Liver (tissue), 9 donors: ENCODE results near the gene TBC1D9B. TPM values are rescaled to one million over a fixed set of nuclear protein-coding genes. Genes with fewer than 3 reads are reported as not detected.
A peak's percentile ranks its signal among the peaks of the same experiment; 100 is the strongest.

Source experiments
- DNase-seq: peaks from one replicate; pipeline ENCODE4 v3.0.0-alpha.2; 2017; ENCODE audit warnings: low spot score
- H3K27ac ChIP-seq, 2 donors: one replicate each; pipeline ENCODE4 v1.7.0; 2013; ENCODE audit warnings: inconsistent platforms in 2 of 2, low read length in 2 of 2, control low read depth in 1 of 2, low read depth in 1 of 2, mild to moderate bottlenecking in 1 of 2
- H3K27me3 ChIP-seq, 4 donors: one replicate each; pipeline versions ENCODE4 v1.6.1 to v1.7.0; 2013; ENCODE audit warnings: low read length in 3 of 4, inconsistent platforms in 1 of 4, mild to moderate bottlenecking in 1 of 4, moderate library complexity in 1 of 4; ENCODE audit not compliant: control insufficient read depth in 4 of 4, insufficient read depth in 4 of 4
- H3K36me3 ChIP-seq, 4 donors: one replicate each; pipeline versions ENCODE4 v1.6.1 to v1.7.0; 2013; ENCODE audit warnings: low read length in 3 of 4, mild to moderate bottlenecking in 3 of 4, low read depth in 1 of 4, moderate library complexity in 1 of 4; ENCODE audit not compliant: control insufficient read depth in 4 of 4, insufficient read depth in 3 of 4
- H3K4me1 ChIP-seq, 4 donors: one replicate each; pipeline versions ENCODE4 v1.6.1 to v1.7.0; 2013; ENCODE audit warnings: low read length in 3 of 4, mild to moderate bottlenecking in 3 of 4, moderate library complexity in 1 of 4; ENCODE audit not compliant: control insufficient read depth in 4 of 4, insufficient read depth in 4 of 4
- H3K4me3 ChIP-seq, 3 donors: one replicate each; pipeline versions ENCODE4 v1.6.1 to v1.7.0; 2013; ENCODE audit warnings: low read length in 3 of 3, control low read depth in 1 of 3, low read depth in 1 of 3, mild to moderate bottlenecking in 1 of 3
- H3K9ac ChIP-seq, 2 donors: one replicate each; pipeline ENCODE4 v1.7.0; 2013; ENCODE audit warnings: low read length in 2 of 2, mild to moderate bottlenecking in 2 of 2, moderate library complexity in 2 of 2, control low read depth in 1 of 2, low read depth in 1 of 2
- H3K9me3 ChIP-seq, 4 donors: one replicate each; pipeline versions ENCODE4 v1.6.1 to v1.7.0; 2013; ENCODE audit warnings: low read length in 3 of 4; ENCODE audit not compliant: control insufficient read depth in 4 of 4
- ATF3 ChIP-seq: IDR thresholded peaks from 2 replicates; pipeline ENCODE4 v1.6.1; 2016; ENCODE audit warnings: antibody characterized with exemption
- CTCF ChIP-seq: fragments of 150-350 bp; IDR thresholded peaks from 2 replicates; pipeline ENCODE4 v1.5.1; 2017; ENCODE audit warnings: improper control_type of control experiment, low read depth, low read length; ENCODE audit not compliant: missing input control
- FOXA1 ChIP-seq: IDR thresholded peaks from 2 replicates; pipeline ENCODE4 v1.6.1; 2016; ENCODE audit warnings: antibody characterized with exemption
- FOXA2 ChIP-seq: IDR thresholded peaks from 2 replicates; pipeline ENCODE4 v1.6.1; 2016; ENCODE audit warnings: antibody characterized with exemption
- HNF4A ChIP-seq, 2 donors: conservative IDR thresholded peaks; 2 replicates each; pipeline ENCODE4 v1.6.1; 2016; ENCODE audit warnings: antibody characterized with exemption in 2 of 2, mild to moderate bottlenecking in 2 of 2
- HNF4G ChIP-seq: IDR thresholded peaks from 2 replicates; pipeline ENCODE4 v1.6.1; 2016; ENCODE audit warnings: antibody characterized with exemption
- JUND ChIP-seq, 2 donors: IDR thresholded peaks; 2 replicates each; pipeline ENCODE4 v1.6.1; 2016; ENCODE audit warnings: antibody characterized with exemption in 2 of 2
- MAX ChIP-seq: IDR thresholded peaks from 2 replicates; pipeline ENCODE4 v1.6.1; 2016; ENCODE audit warnings: antibody characterized with exemption
- RXRA ChIP-seq, 2 donors: IDR thresholded peaks; 2 replicates each; pipeline ENCODE4 v1.6.1; 2017 to 2018; ENCODE audit warnings: antibody characterized with exemption in 2 of 2, mild to moderate bottlenecking in 1 of 2
- SP1 ChIP-seq: IDR thresholded peaks from 2 replicates; pipeline ENCODE4 v1.6.1; 2018; ENCODE audit warnings: antibody characterized with exemption, mild to moderate bottlenecking
- TAF1 ChIP-seq: conservative IDR thresholded peaks from 2 replicates; pipeline ENCODE4 v1.6.1; 2016; ENCODE audit warnings: antibody characterized with exemption, mild to moderate bottlenecking
- YY1 ChIP-seq: IDR thresholded peaks from 2 replicates; pipeline ENCODE4 v1.6.1; 2016; ENCODE audit warnings: antibody characterized with exemption, mild to moderate bottlenecking
- WGBS: extraction: QIAGEN DNeasy Blood & Tissue Kit; methylation state at CpG from one replicate; pipeline ENCODE4 v1.1.7; 2013; 5-methylcytosine and 5-hydroxymethylcytosine counted together
- polyA plus RNA-seq, 2 donors: library from polyadenylated mRNA; stranded (reverse) in 1 of 2; unstranded in 1 of 2; fragments of 200-250 nt in 1 of 2; fragments of >200 nt in 1 of 2; fragmentation: Nextera tagmentation in 1 of 2; extraction: Ambion mirVana in 1 of 2; gene quantifications; one replicate each; pipeline versions ENCODE4 v1.2.1 to v1.2.3, GENCODE V29; 2013 to 2015
- total RNA-seq, 2 donors: library from RNA; depleted of rRNA; stranded (reverse); fragments of >200 nt; gene quantifications; one replicate each; pipeline ENCODE4 v1.2.3, GENCODE V29; 2014
- TF ChIP-seq, protein P1 (sequence below): IDR thresholded peaks from 2 replicates; pipeline ENCODE4 v1.6.1; 2016; ENCODE audit warnings: antibody characterized with exemption
- TF ChIP-seq, protein P2 (sequence below): IDR thresholded peaks from 2 replicates; pipeline ENCODE4 v1.6.1; 2016; ENCODE audit warnings: antibody characterized with exemption, mild to moderate bottlenecking
- donor health status: healthy.
- donor health status: healthy.
- donor health status: healthy.
- donor health status: healthy.
- donor health status: healthy.

The TBC1D9B gene
- total and polyA plus RNA-seq, 4 donors: 23.1 to 55.4 (median 38.7) TPM

DNA sequence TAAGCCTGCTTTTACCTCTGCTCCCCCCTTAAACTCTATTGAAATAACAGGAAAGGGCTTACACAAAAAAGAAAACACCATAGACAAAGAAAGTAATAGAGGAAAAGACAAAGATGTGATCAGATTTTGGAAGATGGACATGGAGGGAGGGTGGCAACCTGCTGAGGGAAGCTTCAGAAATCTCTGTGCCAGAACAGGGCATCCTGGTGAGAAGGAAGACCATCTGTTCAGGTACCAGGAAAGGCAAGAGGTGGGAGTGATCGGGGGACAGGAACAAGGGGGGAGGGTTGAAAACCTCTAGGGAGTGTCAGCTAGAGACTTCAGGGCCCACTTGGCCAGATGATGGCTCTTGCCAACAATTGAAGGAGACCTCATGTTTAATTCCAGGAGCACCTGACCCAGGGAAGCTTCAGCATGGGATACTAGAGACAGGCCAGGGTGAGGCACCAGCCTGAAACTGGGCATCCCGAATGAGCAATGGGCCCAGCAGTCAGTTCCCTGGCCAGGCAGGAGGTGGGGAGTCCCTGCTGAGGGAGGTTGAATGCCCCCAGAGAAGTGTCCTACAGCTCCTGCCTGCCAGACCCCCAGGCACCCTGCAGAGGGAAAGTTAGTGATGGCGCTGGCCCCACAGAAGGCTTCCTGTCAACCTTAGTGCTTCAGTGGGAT lies 78.8 kb downstream of the TBC1D9B start:
- H3K9me3 ChIP-seq: no peaks in the 10 kb centered on the region
- peaks cover 2 to 54% (median 42%) of the 10 kb centered on the region in 4 donors for H3K4me1 ChIP-seq
- no peak overlapping the region for H3K27ac ChIP-seq
- 94% methylated on average over 3 of the region's 3 CpGs for WGBS
- no peak overlapping the region for H3K9ac ChIP-seq
- H3K27me3 ChIP-seq: no peaks in the 10 kb centered on the region
- H3K4me3 ChIP-seq: no peak overlapping the region
- DNase-seq: no peak
- no peak for TF ChIP-seq JUND (IDR thresholded peaks at IDR 0.05)
- TF ChIP-seq, protein P1, sequence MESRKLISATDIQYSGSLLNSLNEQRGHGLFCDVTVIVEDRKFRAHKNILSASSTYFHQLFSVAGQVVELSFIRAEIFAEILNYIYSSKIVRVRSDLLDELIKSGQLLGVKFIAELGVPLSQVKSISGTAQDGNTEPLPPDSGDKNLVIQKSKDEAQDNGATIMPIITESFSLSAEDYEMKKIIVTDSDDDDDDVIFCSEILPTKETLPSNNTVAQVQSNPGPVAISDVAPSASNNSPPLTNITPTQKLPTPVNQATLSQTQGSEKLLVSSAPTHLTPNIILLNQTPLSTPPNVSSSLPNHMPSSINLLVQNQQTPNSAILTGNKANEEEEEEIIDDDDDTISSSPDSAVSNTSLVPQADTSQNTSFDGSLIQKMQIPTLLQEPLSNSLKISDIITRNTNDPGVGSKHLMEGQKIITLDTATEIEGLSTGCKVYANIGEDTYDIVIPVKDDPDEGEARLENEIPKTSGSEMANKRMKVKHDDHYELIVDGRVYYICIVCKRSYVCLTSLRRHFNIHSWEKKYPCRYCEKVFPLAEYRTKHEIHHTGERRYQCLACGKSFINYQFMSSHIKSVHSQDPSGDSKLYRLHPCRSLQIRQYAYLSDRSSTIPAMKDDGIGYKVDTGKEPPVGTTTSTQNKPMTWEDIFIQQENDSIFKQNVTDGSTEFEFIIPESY: no peak
- TF ChIP-seq HNF4A (conservative IDR thresholded peaks at IDR 0.05): no peak
- TF ChIP-seq FOXA1: no peak
- TF ChIP-seq YY1: no peak
- no peak for TF ChIP-seq SP1
- TF ChIP-seq HNF4G: no peak
- no peak for TF ChIP-seq RXRA (IDR thresholded peaks at IDR 0.05)
- no peak for TF ChIP-seq CTCF
- TF ChIP-seq FOXA2: no peak
- no peak for TF ChIP-seq ATF3
- TF ChIP-seq, protein P2, sequence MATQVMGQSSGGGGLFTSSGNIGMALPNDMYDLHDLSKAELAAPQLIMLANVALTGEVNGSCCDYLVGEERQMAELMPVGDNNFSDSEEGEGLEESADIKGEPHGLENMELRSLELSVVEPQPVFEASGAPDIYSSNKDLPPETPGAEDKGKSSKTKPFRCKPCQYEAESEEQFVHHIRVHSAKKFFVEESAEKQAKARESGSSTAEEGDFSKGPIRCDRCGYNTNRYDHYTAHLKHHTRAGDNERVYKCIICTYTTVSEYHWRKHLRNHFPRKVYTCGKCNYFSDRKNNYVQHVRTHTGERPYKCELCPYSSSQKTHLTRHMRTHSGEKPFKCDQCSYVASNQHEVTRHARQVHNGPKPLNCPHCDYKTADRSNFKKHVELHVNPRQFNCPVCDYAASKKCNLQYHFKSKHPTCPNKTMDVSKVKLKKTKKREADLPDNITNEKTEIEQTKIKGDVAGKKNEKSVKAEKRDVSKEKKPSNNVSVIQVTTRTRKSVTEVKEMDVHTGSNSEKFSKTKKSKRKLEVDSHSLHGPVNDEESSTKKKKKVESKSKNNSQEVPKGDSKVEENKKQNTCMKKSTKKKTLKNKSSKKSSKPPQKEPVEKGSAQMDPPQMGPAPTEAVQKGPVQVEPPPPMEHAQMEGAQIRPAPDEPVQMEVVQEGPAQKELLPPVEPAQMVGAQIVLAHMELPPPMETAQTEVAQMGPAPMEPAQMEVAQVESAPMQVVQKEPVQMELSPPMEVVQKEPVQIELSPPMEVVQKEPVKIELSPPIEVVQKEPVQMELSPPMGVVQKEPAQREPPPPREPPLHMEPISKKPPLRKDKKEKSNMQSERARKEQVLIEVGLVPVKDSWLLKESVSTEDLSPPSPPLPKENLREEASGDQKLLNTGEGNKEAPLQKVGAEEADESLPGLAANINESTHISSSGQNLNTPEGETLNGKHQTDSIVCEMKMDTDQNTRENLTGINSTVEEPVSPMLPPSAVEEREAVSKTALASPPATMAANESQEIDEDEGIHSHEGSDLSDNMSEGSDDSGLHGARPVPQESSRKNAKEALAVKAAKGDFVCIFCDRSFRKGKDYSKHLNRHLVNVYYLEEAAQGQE: no peak
- no peak for TF ChIP-seq MAX
- no peak for TF ChIP-seq TAF1
- H3K36me3 ChIP-seq: peaks cover 30 to 72% (median 68%) of the 10 kb centered on the region in 4 donors

- H3K27me3 ChIP-seq: no peaks in the 10 kb centered on the region
- H3K27ac ChIP-seq: peak overlapping the region in 1 of 2 donors; percentile 14
- DNase-seq: no peak
- no peaks in the 10 kb centered on the region for H3K9me3 ChIP-seq
- no peak overlapping the region for H3K4me3 ChIP-seq
- peaks cover 28 to 64% (median 59%) of the 10 kb centered on the region in 4 donors for H3K36me3 ChIP-seq
- H3K4me1 ChIP-seq: peaks cover 6 to 65% (median 47%) of the 10 kb centered on the region in 4 donors
- no peak for TF ChIP-seq RXRA (IDR thresholded peaks at IDR 0.05)
- TF ChIP-seq, protein P2: no peak
- TF ChIP-seq SP1: no peak
- TF ChIP-seq HNF4G: no peak
- TF ChIP-seq YY1: no peak
- no peak for TF ChIP-seq MAX
- no peak for TF ChIP-seq JUND (IDR thresholded peaks at IDR 0.05)
- TF ChIP-seq, protein P1: no peak
- no peak overlapping the region for H3K9ac ChIP-seq
- WGBS: 68% methylated on average over 9 of the region's 9 CpGs
Measured at GRCh38 chr5:179827680-179828079, 80.0 kb downstream of the TBC1D9B start.
